Activated naive CD4-positive, alpha-beta T cell treated with anti-CD3 and anti-CD28 coated beads, Interleukin-2, amount 50 U/mL, for 24 hours (primary cell): ENCODE measurements around the gene ZNF619.

Source experiments
- H3K27ac Mint-ChIP-seq: one replicate; pipeline ENCODE4 v1.8.0; 2021; ENCODE audit warnings: mild to moderate bottlenecking, mixed read lengths
- H3K27me3 Mint-ChIP-seq: one replicate; pipeline ENCODE4 v1.8.0; 2021; ENCODE audit warnings: mixed read lengths
- H3K36me3 Mint-ChIP-seq: one replicate; pipeline ENCODE4 v1.8.0; 2021; ENCODE audit warnings: mixed read lengths
- H3K4me1 Mint-ChIP-seq: one replicate; pipeline ENCODE4 v1.8.0; 2021; ENCODE audit warnings: mixed read lengths
- H3K4me3 Mint-ChIP-seq: one replicate; pipeline ENCODE4 v1.8.0; 2021; ENCODE audit warnings: mild to moderate bottlenecking, mixed read lengths
- H3K9me3 Mint-ChIP-seq: one replicate; pipeline ENCODE4 v1.8.0; 2021; ENCODE audit warnings: mixed read lengths

The ZNF619 gene

GRCh38 chr3:40476478-40477470, at the start of gene ZNF619:
Gene ZNF619, plus strand, starts transcription at chr3:40477122. Its CDS starts 858 bp downstream, at chr3:40477980.
- Mint-ChIP-seq H3K36me3 (peaks cover 3% of the 10 kb centered on the region), H3K4me3 (peak within 1 kb of the TSS; percentile 85), H3K27ac (peak within 1 kb of the TSS; percentile 94), H3K4me1 (peaks cover 33% of the 10 kb centered on the region), H3K9me3 (no peaks in the 10 kb centered on the region), H3K27me3 (no peaks in the 10 kb centered on the region)

GRCh38 chr3:40432793-40433192, 44.1 kb upstream of the ZNF619 start:
- H3K4me1 Mint-ChIP-seq: no peaks in the 10 kb centered on the region
- H3K27me3 Mint-ChIP-seq: peaks cover 4% of the 10 kb centered on the region
- H3K36me3 Mint-ChIP-seq: peaks cover 5% of the 10 kb centered on the region
- H3K27ac Mint-ChIP-seq: no peak overlapping the region
- no peaks in the 10 kb centered on the region for H3K9me3 Mint-ChIP-seq
- no peak overlapping the region for H3K4me3 Mint-ChIP-seq

- Mint-ChIP-seq H3K4me1 (no peaks in the 10 kb centered on the region), H3K4me3 (no peak overlapping the region), H3K27ac (no peak overlapping the region), H3K27me3 (no peaks in the 10 kb centered on the region), H3K36me3 (peaks cover 3% of the 10 kb centered on the region), H3K9me3 (no peaks in the 10 kb centered on the region)
Measured at GRCh38 chr3:40437889-40438288, 39.0 kb upstream of the ZNF619 start.

- no peaks in the 10 kb centered on the region for H3K9me3 Mint-ChIP-seq
- no peaks in the 10 kb centered on the region for H3K27me3 Mint-ChIP-seq
- H3K36me3 Mint-ChIP-seq: peaks cover 7% of the 10 kb centered on the region
- no peaks in the 10 kb centered on the region for H3K4me1 Mint-ChIP-seq
- H3K27ac Mint-ChIP-seq: no peak overlapping the region
- H3K4me3 Mint-ChIP-seq: no peak overlapping the region
Measured at GRCh38 chr3:40445062-40445461, 31.9 kb upstream of the ZNF619 start.

GRCh38 chr3:40445880-40446279, 31.0 kb upstream of the ZNF619 start:
- Mint-ChIP-seq H3K27me3 (no peaks in the 10 kb centered on the region), H3K4me3 (no peak overlapping the region), H3K36me3 (peaks cover 4% of the 10 kb centered on the region), H3K4me1 (no peaks in the 10 kb centered on the region), H3K9me3 (no peaks in the 10 kb centered on the region), H3K27ac (no peak overlapping the region)

- Mint-ChIP-seq H3K27ac (no peak overlapping the region), H3K9me3 (no peaks in the 10 kb centered on the region), H3K27me3 (no peaks in the 10 kb centered on the region), H3K4me1 (peaks cover 22% of the 10 kb centered on the region), H3K36me3 (peaks cover 4% of the 10 kb centered on the region), H3K4me3 (no peak overlapping the region)
Measured at GRCh38 chr3:40450438-40450837, 26.5 kb upstream of the ZNF619 start.

- H3K27ac Mint-ChIP-seq: no peak overlapping the region
- H3K9me3 Mint-ChIP-seq: no peaks in the 10 kb centered on the region
- peaks cover 28% of the 10 kb centered on the region for H3K4me1 Mint-ChIP-seq
- H3K36me3 Mint-ChIP-seq: no peaks in the 10 kb centered on the region
- H3K4me3 Mint-ChIP-seq: no peak overlapping the region
- no peaks in the 10 kb centered on the region for H3K27me3 Mint-ChIP-seq
Measured at GRCh38 chr3:40451551-40451950, 25.4 kb upstream of the ZNF619 start.

GRCh38 chr3:40452057-40452456, 24.9 kb upstream of the ZNF619 start:
- Mint-ChIP-seq H3K4me1 (peaks cover 28% of the 10 kb centered on the region), H3K36me3 (no peaks in the 10 kb centered on the region), H3K27ac (no peak overlapping the region), H3K4me3 (peak overlapping the region; percentile 98), H3K27me3 (no peaks in the 10 kb centered on the region), H3K9me3 (no peaks in the 10 kb centered on the region)

- Mint-ChIP-seq H3K4me3 (peak overlapping the region; percentile 98), H3K27me3 (no peaks in the 10 kb centered on the region), H3K36me3 (no peaks in the 10 kb centered on the region), H3K9me3 (no peaks in the 10 kb centered on the region), H3K27ac (peak overlapping the region; percentile 97), H3K4me1 (peaks cover 28% of the 10 kb centered on the region)
Measured at GRCh38 chr3:40452562-40452875, 24.4 kb upstream of the ZNF619 start.

- Mint-ChIP-seq H3K9me3 (no peaks in the 10 kb centered on the region), H3K27me3 (no peaks in the 10 kb centered on the region), H3K27ac (peak overlapping the region; percentile 97), H3K4me1 (peaks cover 30% of the 10 kb centered on the region), H3K4me3 (peak overlapping the region; percentile 98), H3K36me3 (peaks cover 5% of the 10 kb centered on the region)
Measured at GRCh38 chr3:40452876-40453730, 23.8 kb upstream of the ZNF619 start.

- Mint-ChIP-seq H3K27me3 (no peaks in the 10 kb centered on the region), H3K4me1 (peaks cover 36% of the 10 kb centered on the region), H3K9me3 (no peaks in the 10 kb centered on the region), H3K27ac (no peak overlapping the region), H3K36me3 (peaks cover 11% of the 10 kb centered on the region), H3K4me3 (peak overlapping the region; percentile 40)
Measured at GRCh38 chr3:40453933-40454332, 23.0 kb upstream of the ZNF619 start.

- Mint-ChIP-seq H3K36me3 (peaks cover 17% of the 10 kb centered on the region), H3K4me1 (peaks cover 44% of the 10 kb centered on the region)
Measured at GRCh38 chr3:40455328-40455727, 21.6 kb upstream of the ZNF619 start.

GRCh38 chr3:40456279-40456939, 20.5 kb upstream of the ZNF619 start:
- H3K9me3 Mint-ChIP-seq: no peaks in the 10 kb centered on the region
- peaks cover 23% of the 10 kb centered on the region for H3K36me3 Mint-ChIP-seq

More at GRCh38 chr3:40455328-40455727, 21.6 kb upstream of the ZNF619 start:
- Mint-ChIP-seq H3K4me3 (peak overlapping the region; percentile 93), H3K27me3 (no peaks in the 10 kb centered on the region), H3K9me3 (no peaks in the 10 kb centered on the region), H3K27ac (peak overlapping the region; percentile 96)

GRCh38 chr3:40456940-40457823, 19.7 kb upstream of the ZNF619 start, which contains the start of gene RPL14:
Gene RPL14, plus strand, starts transcription at chr3:40457339. Its CDS starts 133 bp downstream, at chr3:40457472.
- Mint-ChIP-seq H3K4me3 (peak within 1 kb of the TSS; percentile 93), H3K4me1 (peaks cover 56% of the 10 kb centered on the region), H3K36me3 (peaks cover 28% of the 10 kb centered on the region), H3K9me3 (no peaks in the 10 kb centered on the region), H3K27me3 (no peaks in the 10 kb centered on the region), H3K27ac (peak within 1 kb of the TSS; percentile 98)

More at GRCh38 chr3:40456279-40456939, 20.5 kb upstream of the ZNF619 start:
- Mint-ChIP-seq H3K27ac (peak overlapping the region; percentile 96), H3K4me1 (peaks cover 52% of the 10 kb centered on the region), H3K4me3 (peak overlapping the region; percentile 93), H3K27me3 (no peaks in the 10 kb centered on the region)
